Muscle of leg (tissue), 11 donors: ENCODE measurements around the gene DYSF. TPM values are rescaled to one million over a fixed set of nuclear protein-coding genes. Genes with fewer than 3 reads are reported as not detected.

ENCODE experiments used
- DNase-seq: peaks from one replicate; pipeline ENCODE4 v3.0.0; 2013
- H3K27ac ChIP-seq: one replicate; pipeline ENCODE4 v1.5.1; 2013; ENCODE audit warnings: mild to moderate bottlenecking, low read length, control low read depth
- H3K27me3 ChIP-seq: one replicate; pipeline ENCODE4 v1.6.1; 2013; ENCODE audit warnings: low read length; ENCODE audit not compliant: control insufficient read depth, insufficient read depth
- H3K36me3 ChIP-seq: one replicate; pipeline ENCODE4 v1.6.1; 2013; ENCODE audit warnings: low read length; ENCODE audit not compliant: control insufficient read depth, insufficient read depth
- H3K4me1 ChIP-seq: one replicate; pipeline ENCODE4 v1.6.1; 2013; ENCODE audit warnings: low read length; ENCODE audit not compliant: control insufficient read depth, insufficient read depth
- H3K4me3 ChIP-seq: one replicate; pipeline ENCODE4 v1.5.1; 2013; ENCODE audit warnings: low read length, control low read depth
- H3K9me3 ChIP-seq: replicated peaks from 2 replicates; pipeline ENCODE4 v1.6.1; 2013; ENCODE audit warnings: low read depth, low read length; ENCODE audit not compliant: control insufficient read depth
- WGBS: methylation state at CpG from one replicate; pipeline ENCODE4 v1.1.5; 2013; ENCODE audit warnings: missing lambda C conversion rate; ENCODE audit not compliant: insufficient coverage; 5-methylcytosine and 5-hydroxymethylcytosine counted together
- polyA plus RNA-seq, 8 donors: library from polyadenylated mRNA; unstranded; fragments of 120-200 nt; gene quantifications; one replicate each; pipeline versions ENCODE4 v1.2.1 to v1.2.3, GENCODE V29; 2013; ENCODE audit warnings: inconsistent platforms in 1 of 8, low replicate concordance in 1 of 8; ENCODE audit not compliant: insufficient read length in 8 of 8, insufficient read depth in 1 of 8
- total RNA-seq: library from RNA; stranded (reverse); fragments of 120-200 nt; gene quantifications from one replicate; pipeline ENCODE4 v1.2.4, GENCODE V29; 2013

The DYSF gene
- total and polyA plus RNA-seq, 9 donors = 51.6 to 152 (median 106) TPM

DNA sequence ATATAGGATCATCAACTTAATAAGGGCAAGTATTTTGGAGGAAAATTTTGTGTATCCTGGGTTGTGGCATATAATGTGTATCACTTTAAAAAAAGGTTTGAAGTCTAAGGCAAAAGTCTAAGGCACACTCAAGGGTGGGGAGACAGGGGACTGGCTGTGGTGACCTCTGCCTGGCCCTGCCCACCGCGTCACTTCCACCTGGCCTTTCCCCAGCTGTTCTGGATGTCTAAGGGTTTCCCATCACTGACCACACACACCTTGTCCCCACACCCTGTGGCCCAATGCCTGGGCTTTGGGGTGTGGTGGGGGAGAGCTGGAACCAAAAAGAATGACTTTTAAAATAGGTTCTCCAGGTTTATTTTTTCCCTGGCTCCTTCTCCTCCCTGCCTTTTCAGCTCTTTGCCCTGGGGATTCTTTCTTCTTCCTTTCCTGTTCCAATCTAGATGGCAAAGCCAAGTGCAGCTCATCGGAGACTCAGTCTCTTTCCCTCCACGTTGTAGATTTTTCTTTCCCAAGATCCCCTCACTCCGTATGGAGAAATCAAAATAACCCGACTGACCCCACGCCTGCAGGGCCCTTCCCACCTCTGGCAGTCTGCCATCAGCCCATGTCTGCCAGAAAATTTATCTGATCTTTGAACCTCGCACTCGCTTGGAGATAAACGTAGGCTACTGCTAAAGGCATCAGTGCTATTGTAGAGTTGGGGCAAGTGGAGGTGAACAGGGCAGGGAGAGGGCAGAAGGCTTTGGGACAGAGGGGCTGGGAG, 257.2 kb downstream of the DYSF start:
- 20% methylated on average over 8 of the region's 10 CpGs for WGBS
- Histone ChIP-seq H3K9me3 (no peaks in the 10 kb centered on the region), H3K4me3 (no peak overlapping the region), H3K36me3 (no peaks in the 10 kb centered on the region), H3K27ac (no peak overlapping the region), H3K27me3 (no peaks in the 10 kb centered on the region), H3K4me1 (peaks cover 21% of the 10 kb centered on the region)
- peak; percentile 62 for DNase-seq

DNA sequence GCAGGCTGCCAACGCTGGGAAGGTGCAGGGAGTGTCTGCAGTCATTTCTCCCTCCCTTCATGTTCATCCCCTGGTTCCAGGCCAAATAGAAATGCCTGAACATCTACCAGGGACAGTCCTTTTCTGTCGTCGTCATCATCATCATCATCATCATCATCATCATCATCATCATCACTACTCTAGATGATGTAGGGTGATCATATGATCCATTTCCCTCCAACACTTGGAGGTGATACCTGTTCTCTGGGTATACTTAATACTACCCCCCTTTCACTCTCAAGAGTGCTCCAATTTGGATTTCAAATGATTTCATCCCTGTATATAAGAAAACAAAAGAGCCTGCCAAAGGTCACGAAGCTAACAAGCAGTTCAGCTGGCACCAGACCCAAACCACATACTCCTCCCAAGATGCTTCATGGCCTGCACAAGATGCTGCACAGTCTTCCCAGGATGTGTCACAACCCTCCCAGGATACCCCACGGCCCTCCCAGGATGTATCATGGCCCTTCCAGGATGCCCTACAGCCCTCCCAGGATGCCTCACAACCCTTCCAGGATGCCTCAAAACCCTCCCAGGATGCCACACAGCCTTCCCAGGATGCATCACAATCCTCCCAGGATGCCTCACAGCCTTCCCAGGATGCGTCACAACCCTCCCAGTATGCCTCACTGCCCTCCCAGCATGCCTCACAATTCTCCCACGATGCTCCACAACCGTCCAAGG, 257.9 kb downstream of the DYSF start:
- DNase-seq = peak; percentile 80
- no peaks in the 10 kb centered on the region for H3K36me3 ChIP-seq
- no peak overlapping the region for H3K27ac ChIP-seq
- WGBS = 56% methylated on average over 5 of the region's 8 CpGs
- H3K27me3 ChIP-seq = no peaks in the 10 kb centered on the region
- no peak overlapping the region for H3K4me3 ChIP-seq
- peaks cover 19% of the 10 kb centered on the region for H3K4me1 ChIP-seq
- no peaks in the 10 kb centered on the region for H3K9me3 ChIP-seq

- Histone ChIP-seq H3K9me3 (no peaks in the 10 kb centered on the region), H3K27ac (no peak overlapping the region), H3K36me3 (no peaks in the 10 kb centered on the region), H3K4me1 (peaks cover 28% of the 10 kb centered on the region), H3K27me3 (no peaks in the 10 kb centered on the region), H3K4me3 (no peak overlapping the region)
- DNase-seq = no peak
- WGBS = 95% methylated on average over 4 of the region's 8 CpGs
These were observed 258.9 kb downstream of the DYSF start for GRCh38 chr2:71712158-71712818.

DNA sequence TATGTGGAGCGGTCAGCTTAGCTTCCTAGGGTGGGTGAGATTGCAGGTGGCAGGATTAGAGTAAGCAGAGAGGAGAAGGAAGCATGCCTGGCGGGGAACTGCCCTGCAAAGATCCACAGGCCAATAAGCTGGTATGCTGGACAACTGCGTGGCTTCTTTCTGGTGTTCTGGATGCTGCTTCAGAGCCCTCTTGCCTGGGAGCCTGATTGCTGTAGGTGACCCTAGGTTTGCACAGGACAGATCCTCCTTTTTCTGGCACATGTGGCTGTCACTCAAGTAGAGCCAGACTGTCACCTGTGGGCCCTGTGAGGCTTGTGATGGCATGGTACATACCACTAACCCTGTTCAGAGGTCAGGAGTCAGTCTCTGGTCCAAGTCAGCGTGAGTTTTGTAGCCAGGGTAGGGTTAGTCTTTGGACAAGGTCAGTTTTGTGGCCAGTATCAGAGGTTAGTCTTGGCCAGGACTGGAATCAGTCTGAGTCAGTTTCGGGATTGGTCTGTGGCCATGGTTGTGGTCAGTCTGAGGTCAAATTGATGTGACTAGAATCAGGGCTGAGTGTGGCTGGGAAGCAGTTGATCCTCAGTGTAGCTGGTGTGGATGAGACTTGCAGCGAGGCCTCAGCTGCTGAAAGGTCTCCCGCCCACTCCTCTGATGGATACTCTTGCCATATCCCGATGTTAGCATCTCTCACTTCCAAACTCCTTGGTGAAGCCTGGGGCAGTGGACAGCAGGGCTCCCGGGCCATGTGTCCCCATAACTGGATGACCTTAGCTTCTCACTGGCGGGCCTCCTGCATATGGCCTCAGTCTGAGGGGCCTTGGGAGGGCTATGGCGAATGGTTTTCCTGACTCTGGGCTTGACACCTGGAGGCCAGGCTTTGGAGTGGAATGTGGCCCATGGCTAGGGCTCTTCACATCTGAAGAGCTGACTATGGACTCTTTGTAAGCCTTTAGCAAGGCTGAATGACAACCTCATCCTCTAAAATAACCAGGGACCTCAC, 260.5 kb downstream of the DYSF start:
- no peaks in the 10 kb centered on the region for H3K9me3 ChIP-seq
- 82% methylated on average over 7 of the region's 11 CpGs for WGBS
- no peaks in the 10 kb centered on the region for H3K36me3 ChIP-seq
- no peak for DNase-seq
- no peaks in the 10 kb centered on the region for H3K27me3 ChIP-seq
- H3K4me1 ChIP-seq = peaks cover 34% of the 10 kb centered on the region
- no peak overlapping the region for H3K4me3 ChIP-seq
- H3K27ac ChIP-seq = no peak overlapping the region

GRCh38 chr2:71714601-71715240, 261.4 kb downstream of the DYSF start:
- Histone ChIP-seq H3K4me3 (no peak overlapping the region), H3K4me1 (peaks cover 34% of the 10 kb centered on the region), H3K36me3 (no peaks in the 10 kb centered on the region), H3K27me3 (no peaks in the 10 kb centered on the region), H3K27ac (no peak overlapping the region), H3K9me3 (no peaks in the 10 kb centered on the region)
- 79% methylated on average over 2 of the region's 4 CpGs for WGBS
- DNase-seq = no peak

DNA sequence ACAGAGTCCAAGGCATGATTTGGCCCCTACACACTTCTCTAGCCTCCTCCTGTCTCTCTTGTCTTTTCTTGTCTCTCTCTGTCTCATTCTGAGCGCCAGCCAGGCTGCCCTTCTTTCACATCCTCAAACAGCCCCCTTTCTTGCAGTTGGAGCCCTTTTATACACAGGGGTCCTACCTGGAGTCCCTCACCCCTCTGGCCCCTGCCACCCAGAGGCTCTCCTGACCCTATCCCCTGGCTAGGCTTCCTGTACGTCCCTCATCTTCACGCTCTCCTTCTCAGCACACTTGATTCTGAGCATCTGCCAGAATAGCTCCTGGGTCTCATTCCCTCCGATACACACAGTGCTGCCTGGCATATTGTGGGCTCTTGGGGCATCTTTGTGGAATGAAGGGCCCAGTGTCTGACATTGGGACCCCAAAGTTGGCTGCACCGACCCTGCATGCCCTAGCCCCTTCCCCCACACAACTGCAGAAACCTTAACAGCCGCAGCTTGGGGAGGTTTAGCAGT, 261.9 kb downstream of the DYSF start:
- WGBS = 82% methylated on average over 3 of the region's 6 CpGs
- H3K9me3 ChIP-seq = no peaks in the 10 kb centered on the region
- no peak overlapping the region for H3K4me3 ChIP-seq
- no peaks in the 10 kb centered on the region for H3K36me3 ChIP-seq
- H3K27me3 ChIP-seq = no peaks in the 10 kb centered on the region
- peaks cover 33% of the 10 kb centered on the region for H3K4me1 ChIP-seq
- no peak overlapping the region for H3K27ac ChIP-seq
- no peak for DNase-seq

- Histone ChIP-seq H3K4me3 (no peak overlapping the region), H3K27me3 (no peaks in the 10 kb centered on the region), H3K9me3 (no peaks in the 10 kb centered on the region), H3K36me3 (no peaks in the 10 kb centered on the region), H3K4me1 (peaks cover 33% of the 10 kb centered on the region), H3K27ac (peak overlapping the region; percentile 29)
- DNase-seq = no peak
- 96% methylated on average over 2 of the region's 4 CpGs for WGBS
These were observed 262.8 kb downstream of the DYSF start for GRCh38 chr2:71715951-71716696.

DNA sequence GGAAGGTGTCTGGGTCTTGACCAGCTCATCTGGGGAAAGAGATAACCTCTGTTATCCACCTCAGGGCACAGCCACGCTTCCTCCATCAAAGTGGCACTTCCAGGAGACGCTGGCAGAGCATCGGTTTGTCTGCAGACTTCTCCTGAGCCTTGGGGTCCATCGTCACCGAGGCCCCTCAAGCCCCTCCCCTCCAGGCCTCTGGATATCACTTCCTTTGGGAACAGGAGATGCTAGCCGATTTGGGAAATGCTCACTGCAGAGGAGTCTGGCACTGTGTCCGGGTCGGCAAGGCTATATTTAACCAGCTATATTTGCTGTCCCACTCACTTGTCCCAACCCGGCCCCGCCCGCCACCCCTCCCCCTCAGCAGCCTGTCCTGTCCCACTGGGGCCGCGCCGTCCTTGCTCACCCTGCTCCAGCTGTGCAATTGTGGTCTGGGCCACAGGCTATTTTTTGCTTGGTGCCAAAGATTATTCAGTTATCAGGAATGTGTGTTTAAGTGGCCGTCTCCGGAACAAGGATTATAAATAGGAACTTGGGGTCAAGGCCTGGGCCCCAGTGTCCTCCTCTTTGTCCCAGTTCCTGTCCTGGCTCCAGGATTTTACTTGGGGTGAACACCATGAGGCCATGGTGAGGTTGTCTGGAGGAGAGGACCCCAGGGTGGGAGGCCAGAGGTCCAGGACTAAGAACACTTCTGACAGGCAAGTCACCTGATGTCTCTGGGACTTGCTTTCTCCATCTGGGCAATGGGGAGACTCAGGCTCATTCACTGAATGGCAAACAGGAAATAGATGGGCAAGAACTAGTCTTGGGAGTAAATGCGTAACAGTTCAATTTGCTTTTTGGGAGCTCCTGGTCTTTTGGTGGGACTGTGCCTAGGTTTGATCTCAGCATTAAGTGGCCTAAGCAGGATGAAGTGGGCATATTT, 263.6 kb downstream of the DYSF start:
- peak; percentile 89 for DNase-seq
- Histone ChIP-seq H3K36me3 (no peaks in the 10 kb centered on the region), H3K27ac (peak overlapping the region; percentile 29), H3K27me3 (no peaks in the 10 kb centered on the region), H3K4me1 (peaks cover 36% of the 10 kb centered on the region), H3K4me3 (no peak overlapping the region), H3K9me3 (no peaks in the 10 kb centered on the region)
- 47% methylated on average over 9 of the region's 17 CpGs for WGBS
